ENCODE results near the gene PRDM16. TPM values are rescaled to one million over a fixed set of nuclear protein-coding genes. Genes with fewer than 3 reads are reported as not detected.

PRDM16 gene
- total and polyA plus RNA-seq, 2 of the 8 experiments (the other 6 are each of a cell fraction or from before 2014, with no cell fraction given), result 0.39 to 0.43 TPM

DNA sequence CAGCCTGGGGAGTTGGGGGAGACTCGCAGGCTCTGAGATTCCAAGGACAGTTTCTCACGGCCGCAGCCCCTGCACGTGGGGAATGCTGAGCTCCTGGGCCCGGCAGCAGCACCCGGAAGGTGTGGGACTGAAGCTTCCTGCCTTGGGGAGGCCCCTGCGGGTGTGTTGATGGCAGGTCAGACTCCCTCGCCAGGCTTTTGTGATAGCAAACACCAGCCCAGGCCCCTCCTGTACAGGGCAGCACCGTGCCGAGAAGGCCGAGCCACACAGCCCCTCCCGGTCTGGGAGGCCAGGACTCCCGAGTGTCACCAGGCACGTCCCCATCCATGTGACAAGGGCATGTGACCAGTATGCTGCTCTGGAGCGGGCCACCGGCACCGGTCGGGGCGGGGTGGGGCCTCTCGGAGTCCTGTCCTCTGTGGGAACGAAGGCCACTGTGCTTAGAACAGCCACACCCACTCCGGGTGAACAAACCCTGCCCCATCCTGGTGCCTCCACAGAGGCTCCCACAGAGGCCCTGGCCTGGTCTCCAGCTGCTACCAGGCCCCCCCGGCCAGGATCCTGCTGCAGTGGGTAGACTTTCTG is 354.3 kb downstream of the PRDM16 start (continued):
- TF ChIP-seq CHD7 (IDR thresholded peaks at IDR 0.05; ENCODE audit: insufficient replicate concordance, low read length) (no peak), RAD21 (IDR thresholded peaks at IDR 0.05 in 1 of 2, conservative IDR thresholded peaks at IDR 0.05 in 1 of 2; ENCODE audit: low read depth in 2 of 2, low read length in 2 of 2) (no peak)
- TF ChIP-seq, protein P1, sequence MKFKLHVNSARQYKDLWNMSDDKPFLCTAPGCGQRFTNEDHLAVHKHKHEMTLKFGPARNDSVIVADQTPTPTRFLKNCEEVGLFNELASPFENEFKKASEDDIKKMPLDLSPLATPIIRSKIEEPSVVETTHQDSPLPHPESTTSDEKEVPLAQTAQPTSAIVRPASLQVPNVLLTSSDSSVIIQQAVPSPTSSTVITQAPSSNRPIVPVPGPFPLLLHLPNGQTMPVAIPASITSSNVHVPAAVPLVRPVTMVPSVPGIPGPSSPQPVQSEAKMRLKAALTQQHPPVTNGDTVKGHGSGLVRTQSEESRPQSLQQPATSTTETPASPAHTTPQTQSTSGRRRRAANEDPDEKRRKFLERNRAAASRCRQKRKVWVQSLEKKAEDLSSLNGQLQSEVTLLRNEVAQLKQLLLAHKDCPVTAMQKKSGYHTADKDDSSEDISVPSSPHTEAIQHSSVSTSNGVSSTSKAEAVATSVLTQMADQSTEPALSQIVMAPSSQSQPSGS (IDR thresholded peaks at IDR 0.05; ENCODE audit: low read length), result no peak
- TF ChIP-seq, protein P2, sequence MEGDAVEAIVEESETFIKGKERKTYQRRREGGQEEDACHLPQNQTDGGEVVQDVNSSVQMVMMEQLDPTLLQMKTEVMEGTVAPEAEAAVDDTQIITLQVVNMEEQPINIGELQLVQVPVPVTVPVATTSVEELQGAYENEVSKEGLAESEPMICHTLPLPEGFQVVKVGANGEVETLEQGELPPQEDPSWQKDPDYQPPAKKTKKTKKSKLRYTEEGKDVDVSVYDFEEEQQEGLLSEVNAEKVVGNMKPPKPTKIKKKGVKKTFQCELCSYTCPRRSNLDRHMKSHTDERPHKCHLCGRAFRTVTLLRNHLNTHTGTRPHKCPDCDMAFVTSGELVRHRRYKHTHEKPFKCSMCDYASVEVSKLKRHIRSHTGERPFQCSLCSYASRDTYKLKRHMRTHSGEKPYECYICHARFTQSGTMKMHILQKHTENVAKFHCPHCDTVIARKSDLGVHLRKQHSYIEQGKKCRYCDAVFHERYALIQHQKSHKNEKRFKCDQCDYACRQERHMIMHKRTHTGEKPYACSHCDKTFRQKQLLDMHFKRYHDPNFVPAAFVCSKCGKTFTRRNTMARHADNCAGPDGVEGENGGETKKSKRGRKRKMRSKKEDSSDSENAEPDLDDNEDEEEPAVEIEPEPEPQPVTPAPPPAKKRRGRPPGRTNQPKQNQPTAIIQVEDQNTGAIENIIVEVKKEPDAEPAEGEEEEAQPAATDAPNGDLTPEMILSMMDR (IDR thresholded peaks at IDR 0.05; ENCODE audit: control extremely low read depth in 1 of 3, insufficient read depth in 1 of 3, low read depth in 1 of 3, low read length in 3 of 3), result no peak

All from H1 (cell line).